HG02588 (cell line): ENCODE measurements around the gene PSD2.
A peak's percentile ranks its signal among the peaks of the same experiment; 100 is the strongest.

Experiments
- ATAC-seq: cut with Tn5 transposase; IDR thresholded peaks from one replicate; pipeline ENCODE4 v1.9.1; 2021; ENCODE audit warnings: mild to moderate bottlenecking, moderate library complexity; ENCODE audit not compliant: unreplicated experiment

Gene PSD2

DNA sequence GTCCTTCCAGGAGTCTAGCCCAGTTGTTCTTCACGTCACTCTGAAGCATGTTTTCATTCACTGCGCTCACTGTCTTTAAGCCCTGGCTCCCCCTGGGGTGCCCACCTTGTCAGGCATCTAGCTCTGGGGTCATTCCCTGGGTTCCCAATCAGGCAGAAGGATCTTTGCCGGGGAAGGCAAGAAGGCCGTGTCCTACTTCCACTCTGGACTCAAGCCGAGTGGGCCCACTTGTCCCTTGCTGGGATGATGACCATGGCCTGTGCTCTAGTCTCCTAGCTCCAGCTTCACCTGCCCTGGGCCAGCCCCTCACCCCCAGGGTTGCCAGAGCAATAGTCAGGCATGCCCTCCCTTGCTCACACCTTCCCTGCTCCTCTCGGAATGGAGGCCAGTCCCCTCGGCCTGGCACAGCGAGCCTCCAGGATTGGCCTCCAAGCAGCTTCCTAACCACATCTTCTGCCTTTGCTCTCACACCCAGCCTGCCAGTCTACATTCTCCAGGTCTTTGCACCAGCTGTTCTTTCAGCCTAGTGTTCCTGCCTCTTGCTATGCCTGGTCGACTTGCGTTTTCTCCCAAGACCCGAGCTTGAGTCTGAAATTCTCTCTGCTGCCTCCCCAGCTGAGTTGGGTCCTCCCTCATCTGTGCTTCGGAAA is 32.2 kb upstream of the PSD2 start:
- no peak for ATAC-seq

DNA sequence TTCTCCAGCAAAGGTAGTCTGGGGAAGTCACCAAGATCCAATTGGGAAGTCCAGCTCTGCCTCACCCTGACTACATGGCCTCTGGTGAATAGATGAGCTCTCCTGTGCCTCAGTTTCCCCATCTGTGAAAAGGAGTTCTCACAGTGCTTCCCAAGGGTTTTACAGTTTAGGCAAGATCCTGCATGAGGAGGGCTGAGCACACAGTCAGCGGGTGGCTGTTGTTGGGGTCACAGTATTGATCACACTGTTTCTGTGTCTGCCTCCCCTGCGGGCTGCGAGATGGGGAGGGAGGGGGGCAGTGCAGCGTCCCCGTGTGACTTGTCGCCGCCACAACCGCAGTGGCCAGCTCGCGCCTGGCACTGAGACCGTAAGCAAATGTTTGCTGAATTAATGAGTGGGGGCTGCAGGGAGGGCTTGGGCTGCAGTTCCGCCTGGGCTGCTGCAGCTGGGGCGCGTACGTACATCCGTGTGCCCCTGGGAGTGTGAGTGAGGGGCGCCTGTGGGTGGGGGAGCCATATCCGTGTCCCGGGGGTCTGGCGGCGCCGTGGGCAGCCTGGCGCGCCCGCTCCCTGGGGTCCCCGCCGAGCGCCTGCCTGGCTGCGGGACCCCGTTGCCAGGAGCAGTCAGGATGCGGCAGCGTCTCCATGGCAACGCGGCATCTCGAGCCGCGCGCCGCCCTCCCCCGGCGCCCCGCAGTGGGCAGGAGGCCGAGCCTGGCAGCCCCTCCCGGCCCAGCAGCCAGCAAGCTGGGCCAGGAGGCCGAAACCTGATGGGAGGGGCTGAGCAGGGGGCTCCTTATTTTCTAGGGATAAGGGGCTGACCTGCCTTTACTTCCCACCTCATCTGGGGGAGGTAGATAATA is 31.4 kb upstream of the PSD2 start:
- ATAC-seq: no peak

DNA sequence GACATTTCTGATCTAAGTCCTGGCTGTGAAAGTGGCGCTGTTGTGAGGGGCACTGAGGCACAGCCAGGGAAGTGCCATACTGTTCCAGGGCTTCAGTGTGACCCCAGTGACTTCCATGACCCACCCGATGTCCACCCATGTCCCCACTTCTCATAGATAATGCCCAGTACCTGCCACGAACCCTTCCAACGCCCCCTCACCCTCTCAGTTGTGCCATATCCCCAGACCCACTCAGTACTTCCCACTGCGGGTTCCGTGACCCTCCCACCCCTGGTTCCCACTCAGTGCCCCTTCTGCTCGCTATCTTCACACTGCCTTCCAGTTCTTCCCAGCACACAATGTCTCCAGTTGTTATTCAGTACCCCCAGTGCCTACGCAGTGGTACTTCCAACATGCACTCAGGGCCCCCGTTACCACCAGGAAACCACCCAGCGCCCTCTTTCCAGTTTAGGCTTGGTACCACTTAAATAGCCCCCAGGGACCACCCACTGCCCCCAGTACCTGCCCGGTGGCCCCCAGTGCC is 30.7 kb upstream of the PSD2 start:
- no peak for ATAC-seq

DNA sequence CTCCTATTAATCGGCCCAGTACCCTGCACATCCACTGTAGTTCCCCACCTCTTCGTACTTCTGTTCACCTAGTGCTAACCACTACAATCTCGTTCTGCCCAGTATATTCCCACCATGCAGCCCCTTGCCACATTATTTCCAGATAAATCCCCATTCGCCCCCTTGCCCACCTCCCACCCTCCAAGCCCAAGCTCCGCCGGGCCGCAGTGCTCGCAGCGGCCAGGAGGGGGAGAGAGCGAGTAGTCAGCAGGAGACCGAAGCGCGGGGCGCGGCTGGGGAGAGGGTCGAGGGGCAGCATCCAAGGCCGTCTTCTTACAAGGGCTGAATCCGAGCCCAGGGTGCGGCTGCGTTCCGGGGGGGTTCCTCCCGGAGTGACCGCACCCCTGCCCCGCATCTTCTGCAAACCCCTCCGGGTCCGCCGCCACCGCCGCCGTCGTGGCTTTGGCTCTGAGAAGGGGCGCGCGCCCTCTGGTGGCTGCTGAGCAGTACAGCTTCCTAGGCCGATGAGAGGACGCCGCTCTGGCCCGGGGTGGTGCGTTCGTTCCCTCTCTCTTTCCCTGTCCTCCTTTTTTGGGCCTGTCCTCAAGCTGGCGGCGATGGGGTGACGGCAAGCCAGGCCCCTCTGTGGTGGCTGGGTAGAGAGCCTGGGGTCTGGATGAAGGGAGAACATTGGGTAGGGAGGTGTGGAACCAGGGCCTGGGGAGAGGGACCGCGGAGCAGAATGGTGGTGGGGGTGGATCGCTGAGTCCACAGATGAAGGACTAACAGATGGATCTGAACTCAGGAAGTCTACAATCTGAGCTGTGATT is 30.0 kb upstream of the PSD2 start:
- peak; percentile 71 for ATAC-seq

DNA sequence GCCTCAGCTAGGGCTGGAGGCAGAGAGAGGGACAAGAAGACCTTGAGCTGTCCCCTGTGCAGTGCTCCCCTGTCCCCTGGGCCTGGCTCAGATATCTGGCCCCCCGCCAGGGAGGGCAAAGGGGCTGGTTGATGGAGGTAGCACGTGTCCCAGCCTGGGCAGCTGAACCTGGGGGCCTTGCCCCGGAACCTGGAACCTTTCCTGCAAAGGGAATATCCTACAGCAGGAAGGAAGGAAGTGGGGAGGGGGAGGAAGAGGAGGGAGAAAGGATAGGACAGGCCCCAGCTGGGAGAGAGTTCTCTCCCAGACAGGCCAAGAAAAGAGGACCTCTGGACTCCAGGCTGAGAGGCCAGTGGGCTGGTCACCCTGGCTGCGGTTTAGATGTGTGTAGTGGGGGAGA is 27.6 kb upstream of the PSD2 start:
- no peak for ATAC-seq

DNA sequence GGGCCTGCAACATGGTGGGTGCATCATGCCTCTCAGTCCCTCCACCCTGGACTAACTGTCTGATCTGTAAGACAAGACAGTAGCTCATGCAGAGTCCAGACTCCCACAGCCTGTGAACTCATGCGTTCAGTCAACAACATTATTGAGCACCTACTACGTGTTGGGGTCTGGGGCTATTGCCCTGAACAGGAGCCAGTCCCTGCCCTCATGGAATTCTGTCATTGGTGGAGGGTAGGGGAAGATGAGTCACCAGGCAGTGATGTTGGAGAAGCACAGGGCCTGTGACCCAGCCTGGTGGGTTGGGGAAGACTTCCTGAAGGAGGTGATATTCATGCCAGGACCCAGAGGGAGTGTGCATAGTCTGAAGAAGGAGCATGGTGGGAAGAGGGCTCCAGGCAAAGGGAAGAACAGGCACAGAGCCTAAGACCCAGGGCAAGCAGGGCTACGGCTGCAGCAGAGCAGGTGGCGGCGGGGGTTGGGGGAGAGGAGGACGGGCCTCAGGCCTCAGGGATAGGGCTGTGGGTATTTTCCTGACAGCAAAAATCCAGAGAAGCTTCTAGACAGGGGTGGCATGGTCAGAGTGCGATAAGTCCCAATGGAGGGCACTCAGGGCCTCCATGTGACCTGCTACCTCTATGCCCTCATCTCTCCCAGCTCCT is 26.7 kb upstream of the PSD2 start:
- no peak for ATAC-seq

DNA sequence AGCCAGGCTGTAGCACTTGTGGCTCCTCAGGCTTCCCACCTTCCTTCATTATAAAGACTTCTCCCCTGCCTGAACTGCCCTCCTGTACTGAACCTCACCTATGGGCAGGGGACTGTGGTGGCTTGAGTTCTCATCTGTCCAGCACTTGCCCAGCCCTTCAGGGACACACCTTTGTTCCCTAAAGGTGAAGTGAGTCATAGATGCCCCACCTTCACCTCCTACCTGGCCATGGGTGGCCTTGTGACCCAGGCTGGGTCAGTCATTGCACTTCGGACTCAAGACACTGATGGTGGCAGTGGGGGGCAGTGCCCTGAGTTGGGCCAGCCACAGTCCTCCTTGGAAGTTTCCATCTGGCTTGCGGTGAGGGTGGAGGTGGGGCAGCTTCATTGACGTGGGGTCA is 26.1 kb upstream of the PSD2 start:
- no peak for ATAC-seq

DNA sequence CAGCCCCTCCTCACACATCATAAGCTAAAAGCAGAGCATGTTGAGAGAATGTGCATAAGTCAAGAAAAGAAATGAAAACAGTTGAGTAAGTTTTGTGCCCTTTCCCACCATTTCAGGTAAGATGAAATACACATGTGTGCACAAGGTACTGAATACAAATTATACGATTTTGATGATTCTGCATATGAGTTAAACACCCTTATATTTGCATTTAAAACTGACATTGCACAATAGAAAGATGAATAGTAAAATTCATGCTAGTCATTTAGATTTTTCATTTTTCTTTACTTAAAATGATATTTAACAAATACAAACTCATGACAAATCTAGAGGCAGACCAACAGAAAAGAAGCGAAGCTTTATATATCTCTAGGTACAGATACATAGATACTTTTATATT is 24.9 kb upstream of the PSD2 start:
- ATAC-seq: no peak

DNA sequence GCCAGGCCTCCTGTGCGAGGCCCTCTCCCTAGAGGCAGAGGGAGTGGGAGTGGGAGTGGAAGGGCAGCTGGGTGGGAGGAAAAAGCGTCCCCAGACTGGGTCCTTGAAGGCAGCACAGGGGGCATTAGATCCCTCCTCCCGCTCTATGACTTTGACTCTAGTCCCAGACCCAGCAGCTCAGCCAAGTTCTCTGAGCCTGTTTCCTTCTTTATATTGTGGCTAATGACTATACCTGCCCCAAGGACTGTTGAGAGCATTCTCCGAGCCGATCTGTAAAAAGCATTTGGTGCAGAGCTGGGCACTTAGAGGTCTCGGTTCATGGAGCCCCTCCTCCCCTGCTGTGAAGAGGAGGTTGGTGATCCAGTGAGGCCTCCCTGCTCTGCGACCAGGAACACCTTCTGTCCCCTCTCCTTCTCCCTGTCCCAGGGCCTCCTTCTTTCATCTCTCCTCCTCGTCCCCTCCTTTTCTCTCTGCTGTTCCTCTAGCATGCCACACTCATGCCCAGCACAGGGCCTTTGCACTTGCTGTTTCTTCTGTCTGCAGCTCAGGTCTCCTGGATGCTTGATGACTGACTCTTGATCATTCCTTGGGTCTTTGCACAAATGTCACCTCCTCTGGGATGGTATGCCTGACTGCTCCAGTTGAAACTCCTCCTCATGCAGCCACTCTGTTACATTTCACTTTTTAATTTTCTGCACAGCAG is 23.4 kb upstream of the PSD2 start:
- ATAC-seq: no peak

DNA sequence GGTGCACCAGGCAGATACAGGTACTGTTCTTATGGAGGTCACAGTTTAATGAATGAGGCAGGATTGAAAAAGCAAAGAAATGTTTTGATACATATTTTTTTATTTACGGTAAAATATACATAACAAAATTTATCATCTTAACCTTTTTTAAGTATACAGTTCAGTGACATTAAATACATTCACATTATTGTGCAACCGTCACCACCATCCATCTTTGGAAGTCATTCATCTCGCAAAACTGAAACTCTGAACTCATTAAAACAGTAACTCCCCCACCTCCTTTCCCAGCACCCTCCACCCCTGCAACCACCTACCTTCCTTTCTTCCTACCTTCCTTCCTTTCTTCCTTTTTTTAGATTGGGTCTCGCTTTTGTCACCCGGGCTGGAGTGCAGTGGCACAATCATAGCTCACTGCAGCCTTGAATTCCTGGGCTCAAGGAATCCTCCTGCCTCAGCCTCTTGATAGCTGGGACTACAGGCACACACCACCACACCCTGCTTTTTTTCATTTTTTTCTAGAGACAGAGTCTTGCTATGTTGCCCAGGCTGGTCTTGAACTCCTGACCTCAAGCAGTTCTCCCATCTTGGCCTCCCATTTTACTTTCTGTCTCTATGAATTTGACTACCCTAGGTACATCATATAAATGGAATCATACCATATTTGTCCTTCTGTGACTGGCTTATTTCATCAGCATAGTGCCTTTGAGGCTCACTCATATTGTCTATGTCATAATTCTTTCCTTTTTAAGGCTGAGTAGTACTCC is 22.5 kb upstream of the PSD2 start:
- no peak for ATAC-seq

DNA sequence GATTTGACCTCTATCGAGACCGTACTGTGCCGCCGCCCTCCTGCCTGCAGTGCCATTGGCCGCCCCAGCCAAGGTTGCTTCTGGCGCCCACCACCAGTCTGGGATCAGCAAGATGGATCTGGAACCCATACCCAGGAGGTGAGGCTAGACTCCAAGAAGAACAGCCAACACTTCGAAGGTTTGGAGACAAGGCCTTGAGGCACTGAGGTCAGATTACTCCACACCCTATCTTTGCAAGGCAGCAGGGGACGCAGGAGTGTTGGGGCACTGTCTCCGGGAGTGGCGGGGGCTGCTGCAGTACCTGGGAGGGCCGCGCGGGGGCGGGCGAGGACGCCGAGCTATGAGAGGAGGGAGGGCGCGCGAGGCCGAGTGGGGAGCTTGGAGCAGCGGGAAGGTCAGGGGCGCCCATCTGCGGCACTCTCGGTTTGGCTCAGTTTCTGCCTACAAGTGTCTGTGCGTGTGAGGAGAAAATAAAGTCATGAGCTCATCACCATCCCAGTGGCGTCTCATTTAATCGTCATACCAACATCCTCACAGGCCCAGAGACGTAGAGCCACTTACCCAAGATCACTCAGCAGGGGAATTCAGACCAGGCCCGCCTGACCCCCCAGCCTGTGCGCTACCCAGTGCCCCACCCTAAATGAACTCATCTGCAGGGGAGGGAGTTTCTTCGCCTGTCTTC is 20.5 kb upstream of the PSD2 start:
- ATAC-seq: no peak

DNA sequence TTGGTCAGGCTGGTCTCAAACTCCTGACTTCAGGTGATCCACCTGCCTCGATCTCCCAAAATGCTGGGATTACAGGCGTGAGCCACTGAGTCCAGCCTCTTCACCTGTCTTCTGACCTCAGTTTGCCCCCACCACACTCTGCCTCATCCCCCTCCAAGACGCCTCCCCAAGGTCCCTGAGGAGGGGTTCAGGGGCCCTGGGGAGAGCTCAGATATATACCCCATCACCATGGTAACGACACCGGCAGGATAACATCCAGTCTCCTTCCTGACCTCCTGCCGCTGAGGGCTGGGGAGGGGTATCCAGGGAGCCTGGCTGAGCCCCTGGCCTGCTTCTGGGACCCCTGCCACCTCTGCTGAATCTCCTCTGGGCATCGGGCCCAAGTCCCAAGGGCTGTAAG is 19.7 kb upstream of the PSD2 start:
- ATAC-seq: no peak

DNA sequence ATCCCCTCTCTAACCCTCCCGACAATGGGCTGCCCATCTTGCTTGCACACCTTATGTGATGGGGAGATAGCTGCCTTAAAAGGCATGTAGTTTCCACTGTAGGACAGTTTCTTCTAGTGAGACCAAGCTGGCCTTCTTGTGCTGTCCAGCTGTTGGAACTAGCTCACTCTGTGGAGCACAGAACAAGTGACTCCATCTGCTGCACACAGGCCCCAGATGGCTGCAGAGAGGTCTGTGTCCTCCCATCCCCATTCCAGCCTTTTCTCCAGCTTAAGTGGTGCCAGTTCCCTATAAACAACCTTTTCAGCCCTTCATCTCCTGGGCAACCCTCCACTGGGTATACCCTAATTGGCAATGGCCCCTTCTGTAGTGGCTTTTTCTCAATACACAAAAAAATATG is 18.7 kb upstream of the PSD2 start:
- ATAC-seq: no peak

DNA sequence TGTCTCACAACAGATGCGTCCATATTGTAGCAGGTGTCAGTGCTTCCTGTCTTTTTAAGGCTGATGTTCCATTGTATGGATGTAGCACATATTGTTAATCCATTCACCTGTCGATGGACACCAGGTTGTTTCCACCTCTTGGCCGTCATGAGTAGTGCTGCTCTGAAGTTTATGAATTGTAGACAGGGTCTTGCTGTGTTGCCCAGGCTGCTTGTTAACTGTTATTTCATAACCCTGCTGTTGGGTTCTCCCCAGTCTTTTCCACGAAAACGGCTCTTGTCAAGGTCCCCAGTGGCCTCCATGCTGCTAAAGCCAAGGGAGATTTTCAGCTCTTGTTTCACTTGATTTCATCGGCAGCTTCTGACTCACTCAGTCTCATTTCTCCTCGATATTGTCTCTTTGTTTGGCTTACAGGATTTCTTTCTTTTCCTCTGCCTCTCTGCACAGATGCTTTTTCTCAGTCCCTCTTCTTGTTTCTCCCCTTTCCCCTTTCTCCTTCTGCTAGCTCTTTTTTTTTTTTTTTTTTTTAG is 12.1 kb upstream of the PSD2 start:
- no peak for ATAC-seq

DNA sequence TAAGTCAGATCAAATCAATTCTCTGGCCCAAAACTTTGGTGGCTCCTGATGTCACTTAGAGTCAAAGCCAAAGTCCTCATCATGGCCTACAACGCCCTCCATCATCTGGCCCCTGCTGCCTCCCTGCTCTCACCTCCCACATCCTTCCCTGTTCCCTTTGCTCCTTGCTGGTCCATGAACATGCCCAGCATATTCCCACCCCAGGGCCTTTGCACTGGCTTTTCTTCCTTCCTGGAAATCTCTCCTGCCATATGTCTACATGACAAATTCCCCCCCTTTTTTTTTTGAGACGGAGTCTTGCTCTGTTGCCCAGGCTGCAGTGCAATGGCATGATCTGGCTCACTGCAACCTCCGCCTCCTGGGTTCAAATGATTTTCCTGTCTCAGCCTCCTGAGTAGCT is 11.1 kb upstream of the PSD2 start:
- no peak for ATAC-seq

DNA sequence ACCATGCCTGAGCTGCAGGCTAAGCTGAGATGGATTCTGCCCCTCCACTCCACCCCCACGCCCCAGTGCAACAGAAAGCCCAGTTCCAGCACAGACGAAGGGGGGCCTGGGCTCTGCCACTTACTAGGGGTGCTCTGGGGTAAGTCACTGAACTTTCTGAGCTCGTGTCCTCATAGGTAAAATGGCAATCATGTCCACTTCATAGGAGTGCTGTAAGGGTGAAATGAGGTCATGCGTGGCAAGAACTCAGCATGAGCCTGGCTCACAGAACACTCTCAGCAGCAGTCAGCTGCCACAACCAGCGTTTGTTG is 8.4 kb upstream of the PSD2 start:
- no peak for ATAC-seq

DNA sequence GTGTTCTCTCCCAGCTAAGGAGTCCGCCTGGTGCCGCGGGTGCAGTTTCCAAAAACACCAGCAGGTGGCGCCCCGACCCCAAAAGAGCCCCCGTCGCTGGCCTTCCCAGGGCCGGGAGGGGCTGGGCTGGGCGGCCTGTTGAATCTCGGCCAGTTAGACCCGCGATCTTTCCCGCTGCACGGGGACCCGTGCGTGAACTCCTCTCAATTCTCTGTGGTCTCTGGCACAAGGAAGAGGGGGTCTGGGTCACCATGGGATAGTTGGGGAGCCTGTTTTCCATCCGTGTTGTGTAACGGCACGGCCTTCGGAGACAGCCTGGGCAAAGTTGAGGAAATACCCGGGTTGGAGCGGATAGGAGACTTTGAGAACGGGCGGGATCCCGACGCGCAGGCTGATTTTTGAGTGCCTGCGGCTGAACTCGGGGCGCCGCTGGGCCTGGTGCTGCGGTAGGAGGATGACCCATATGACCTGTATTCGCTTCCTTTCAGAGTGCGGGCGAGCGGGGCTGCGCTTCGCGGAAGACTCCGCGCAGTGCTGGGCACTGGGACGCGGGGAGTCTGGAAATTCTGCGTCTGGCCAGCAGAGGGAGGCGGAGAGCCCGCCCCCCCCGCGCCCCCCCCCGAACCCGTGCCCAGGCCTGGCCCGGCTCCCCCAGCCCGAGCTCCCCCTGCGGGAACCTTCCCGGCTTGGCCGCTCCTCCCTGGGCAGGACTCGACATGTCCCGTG is 7.9 kb upstream of the PSD2 start:
- ATAC-seq: peak; percentile 71

DNA sequence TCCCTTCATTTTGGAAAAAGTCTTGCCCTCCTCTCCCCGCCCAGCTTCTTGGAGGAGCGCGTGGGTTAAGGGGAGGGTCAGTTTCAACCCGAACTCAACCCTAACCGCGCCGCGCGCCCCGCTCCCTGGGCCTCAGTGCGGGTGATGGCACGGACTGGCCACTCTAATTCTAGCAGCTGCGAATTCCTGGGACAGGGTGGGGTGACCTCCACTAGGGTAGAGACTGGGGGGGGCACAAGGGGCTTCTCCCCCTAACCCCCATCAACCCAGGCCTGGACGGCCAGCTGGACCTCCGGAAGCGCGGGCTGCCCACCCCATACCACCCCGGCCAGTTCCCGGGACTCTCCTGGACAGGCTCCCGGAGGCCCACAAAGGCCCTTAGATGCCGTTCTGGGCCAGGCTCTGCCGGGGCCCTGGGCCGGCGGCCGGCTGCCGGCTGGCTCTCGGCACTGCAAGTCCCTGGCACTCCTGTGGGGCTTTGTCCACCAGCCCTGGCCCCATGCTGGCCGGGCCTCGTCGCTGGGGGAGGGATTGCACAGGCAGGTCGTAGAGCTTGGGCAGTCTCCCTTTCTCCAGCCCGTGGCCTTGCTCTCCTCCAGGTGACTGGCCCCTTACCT is 7.2 kb upstream of the PSD2 start:
- no peak for ATAC-seq
